ENCODE results near the gene C11orf24. TPM values are rescaled to one million over a fixed set of nuclear protein-coding genes. Genes with fewer than 3 reads are reported as not detected.

The C11orf24 gene
- total RNA-seq, 1 donor from 2014 or later, result 26.7 TPM

GRCh38 chr11:68309621-68310185 is 37.9 kb upstream of the C11orf24 start:
- Histone ChIP-seq H3K4me1 (peaks cover 14% of the 10 kb centered on the region), H3K36me3 (no peaks in the 10 kb centered on the region), H3K27ac (no peak overlapping the region), H3K4me3 (no peak overlapping the region), H3K9me3 (no peaks in the 10 kb centered on the region), H3K27me3 (no peaks in the 10 kb centered on the region)
- no peak for TF ChIP-seq CTCF (IDR thresholded peaks at IDR 0.05)
- intact Hi-C loops (cut with DNase I), result loop anchor here (10.0 kb wide), 1 partner anchor 75 kb away; no protein-coding TSS in a partner anchor
- no peak for DNase-seq
- ATAC-seq, result no peak

DNA sequence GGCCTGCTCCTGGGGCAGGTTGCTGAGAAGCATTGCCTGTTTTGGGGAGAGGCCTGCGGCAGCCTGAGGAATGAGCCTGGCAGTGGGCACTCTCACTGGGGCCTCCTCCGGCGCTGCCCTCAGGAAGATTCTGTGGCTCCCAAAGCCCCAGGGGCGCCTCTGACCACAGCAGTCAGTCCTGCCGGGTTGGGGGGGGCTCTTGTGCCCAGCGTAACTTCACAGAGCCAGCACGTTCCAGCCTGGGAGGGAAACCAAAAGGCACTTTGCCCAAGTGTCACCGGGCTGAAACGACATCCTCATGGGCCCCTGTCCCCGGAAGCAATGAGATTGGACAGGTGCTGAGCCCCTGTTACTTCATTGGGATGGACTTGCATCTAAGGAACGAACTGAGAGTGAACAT is 36.3 kb upstream of the C11orf24 start:
- no peaks in the 10 kb centered on the region for H3K36me3 ChIP-seq
- H3K27ac ChIP-seq, result no peak overlapping the region
- no peak overlapping the region for H3K4me3 ChIP-seq
- no peaks in the 10 kb centered on the region for H3K27me3 ChIP-seq
- intact Hi-C loops (cut with DNase I), result no loop called here
- TF ChIP-seq CTCF (IDR thresholded peaks at IDR 0.05), result no peak
- no peak for DNase-seq
- no peaks in the 10 kb centered on the region for H3K9me3 ChIP-seq
- peaks cover 7% of the 10 kb centered on the region for H3K4me1 ChIP-seq
- ATAC-seq, result no peak

- H3K36me3 ChIP-seq, result no peaks in the 10 kb centered on the region
- H3K27me3 ChIP-seq, result no peaks in the 10 kb centered on the region
- no peak for DNase-seq
- TF ChIP-seq CTCF (IDR thresholded peaks at IDR 0.05), result no peak
- intact Hi-C loops (cut with DNase I), result no loop called here
- H3K9me3 ChIP-seq, result no peaks in the 10 kb centered on the region
- H3K27ac ChIP-seq, result no peak overlapping the region
- peaks cover 10% of the 10 kb centered on the region for H3K4me1 ChIP-seq
- no peak for ATAC-seq
- no peak overlapping the region for H3K4me3 ChIP-seq
Measured at GRCh38 chr11:68306636-68307035, 34.9 kb upstream of the C11orf24 start.

GRCh38 chr11:68303982-68304780 is 32.4 kb upstream of the C11orf24 start:
- intact Hi-C loops (cut with DNase I), result no loop called here
- Histone ChIP-seq H3K4me3 (no peak overlapping the region), H3K9me3 (no peaks in the 10 kb centered on the region), H3K27ac (no peak overlapping the region), H3K36me3 (no peaks in the 10 kb centered on the region), H3K4me1 (peaks cover 10% of the 10 kb centered on the region), H3K27me3 (no peaks in the 10 kb centered on the region)
- no peak for TF ChIP-seq CTCF (IDR thresholded peaks at IDR 0.05)
- ATAC-seq (no peak), DNase-seq (no peak)

DNA sequence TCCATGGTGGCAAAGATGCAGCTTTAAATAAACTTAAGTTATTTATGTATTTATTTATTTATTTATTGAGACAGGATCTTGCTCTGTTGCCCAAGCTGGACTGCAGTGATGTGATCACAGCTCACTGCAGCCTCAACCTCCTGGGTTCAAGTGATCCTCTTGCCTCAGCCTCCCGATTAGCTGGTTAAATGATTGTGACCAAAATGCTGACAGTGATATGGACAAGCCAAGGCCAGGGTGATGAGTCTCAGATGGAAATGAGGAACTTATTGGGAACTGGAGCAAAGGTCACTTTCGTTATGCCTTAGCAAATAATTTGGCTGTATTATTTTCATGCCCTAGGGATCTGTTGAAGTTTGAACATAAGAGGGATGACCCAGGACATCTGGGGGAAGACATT is 31.3 kb upstream of the C11orf24 start:
- Histone ChIP-seq H3K9me3 (no peaks in the 10 kb centered on the region), H3K4me1 (peaks cover 17% of the 10 kb centered on the region), H3K4me3 (no peak overlapping the region), H3K36me3 (no peaks in the 10 kb centered on the region), H3K27ac (no peak overlapping the region), H3K27me3 (no peaks in the 10 kb centered on the region)
- intact Hi-C loops (cut with DNase I), result no loop called here
- DNase-seq (no peak), ATAC-seq (peak; percentile 45)
- TF ChIP-seq CTCF (IDR thresholded peaks at IDR 0.05), result no peak
